ENCODE data around the gene FAM156B.
"Not testable (repeated sequence)": the region's sequence is repeated elsewhere in the genome, so short reads cannot be mapped to it uniquely, and the experiment has no call there.

GRCh38 chrX:52888090-52888489 lies 9.0 kb upstream of the FAM156B start:
- TF ChIP-seq POLR2AphosphoS5 (IDR thresholded peaks at IDR 0.05; ENCODE audit: borderline replicate concordance, low read depth, low read length); EZH2 (IDR thresholded peaks at IDR 0.05): not testable (repeated sequence)
